Right lobe of liver (tissue), 6 donors: ENCODE measurements around the gene MOB1B. TPM values are rescaled to one million over a fixed set of nuclear protein-coding genes. Genes with fewer than 3 reads are reported as not detected.
A peak's percentile ranks its signal among the peaks of the same experiment; 100 is the strongest.

Experiments
- ATAC-seq, 4 donors: fragments of 200-7000 bp; cut with Tn5 transposase; one replicate each; pipeline ENCODE4 v1.9.1; 2020; ENCODE audit warnings: mild to moderate bottlenecking in 4 of 4, moderate library complexity in 4 of 4
- DNase-seq, 3 donors: peaks; one replicate each; pipeline ENCODE4 v3.0.0-alpha.2; 2020
- H3K27ac ChIP-seq, 3 donors: fragments of 200-600 bp; one replicate each; pipeline ENCODE4 v1.8.0; 2022
- H3K27me3 ChIP-seq, 2 donors: fragments of 200-600 bp; one replicate each; pipeline ENCODE4 v1.8.0; 2022
- H3K36me3 ChIP-seq, 4 donors: fragments of 200-600 bp; sonication (generic) in 1 of 4; one replicate each; pipeline versions ENCODE4 v1.5.1 to v1.8.0; 2017 to 2022; ENCODE audit warnings: control low read depth in 1 of 4
- H3K4me1 ChIP-seq, 4 donors: fragments of 200-600 bp; sonication (generic) in 1 of 4; one replicate each; pipeline versions ENCODE4 v1.5.1 to v1.8.0; 2017 to 2022; ENCODE audit warnings: control low read depth in 1 of 4
- H3K4me3 ChIP-seq, 3 donors: fragments of 200-600 bp; one replicate each; pipeline ENCODE4 v1.8.0; 2022
- H3K9me3 ChIP-seq, 4 donors: fragments of 200-600 bp; sonication (generic) in 1 of 4; one replicate each; pipeline versions ENCODE4 v1.5.1 to v1.8.0; 2017 to 2022; ENCODE audit warnings: control low read depth in 1 of 4
- CTCF ChIP-seq, 4 donors: fragments of 200-600 bp in 3 of 4; fragments of 450-650 bp in 1 of 4; IDR thresholded peaks; one replicate each; pipeline versions ENCODE4 v1.5.1 to v1.8.0; 2016 to 2022; ENCODE audit warnings: antibody characterized with exemption in 4 of 4, mild to moderate bottlenecking in 2 of 4
- POLR2A ChIP-seq: fragments of 450-650 bp; IDR thresholded peaks from one replicate; pipeline ENCODE4 v1.6.1; 2017; ENCODE audit warnings: antibody characterized with exemption, mild to moderate bottlenecking
- WGBS: methylation state at CpG from one replicate; pipeline ENCODE4 v1.1.6; 2018; ENCODE audit warnings: low coverage, low lambda C conversion rate; ENCODE audit not compliant: insufficient coverage; ENCODE audit errors: missing lambda C conversion rate; 5-methylcytosine and 5-hydroxymethylcytosine counted together
- intact Hi-C, 2 donors: fragments of 100-400 bp; cut with DNase I; formaldehyde crosslinking; loops; one replicate each; pipeline versions ENCODE4 v1.11.2 to v1.14.1; 2022
- total RNA-seq, 6 experiments: library from RNA; depleted of rRNA in 2 of 6; stranded (reverse); fragments of >200 nt in 2 of 6; fragmentation: NEBNext Ultra II Directional in 3 of 6; extraction: Animal tissue kit (Norgen Biotek cat#: 25700) in 3 of 6; gene quantifications; one replicate each; pipeline versions ENCODE4 v1.1.0 to v1.2.4, GENCODE V29; 2016 to 2023
- donor health status: DM: no; HTN: yes; CAD: no.
- donor health status: DM: no; HTN: no; CAD: no.
- donor health status: DM: no; HTN: no; CAD: no.
- donor health status: DM: no; HTN: yes; CAD: no.
- donor health status: DM: no; HTN: yes; CAD: no.

The MOB1B gene
- total RNA-seq, 6 experiments from 2014 or later = 4.4 to 13.0 (median 6.5) TPM

- H3K9me3 ChIP-seq = no peaks in the 10 kb centered on the region
- no peaks in the 10 kb centered on the region for H3K27me3 ChIP-seq
- WGBS = 3% methylated on average over 13 of the region's 74 CpGs
- H3K4me1 ChIP-seq = peaks cover 0 to 11% (median 0%) of the 10 kb centered on the region in 4 donors
- TF ChIP-seq POLR2A = peak; percentile 87
- TF ChIP-seq CTCF (IDR thresholded peaks at IDR 0.05) = no peak
- peak; percentile 94 to 96 (median 95) for DNase-seq
- peak within 1 kb of the TSS; percentile 55 to 78 (median 70) for H3K27ac ChIP-seq
- peak within 1 kb of the TSS; percentile 67 to 73 (median 71) for H3K4me3 ChIP-seq
- peak; percentile 95 to 99 (median 98) for ATAC-seq
- intact Hi-C loops = no loop called here
- H3K36me3 ChIP-seq = no peaks in the 10 kb centered on the region
These were observed 91.3 kb downstream of the MOB1B start, which contains the start of gene DCK for GRCh38 chr4:70993181-70994068. DCK (plus strand) TSS chr4:70993649; CDS start chr4:70993836, 187 bp downstream.

- no peaks in the 10 kb centered on the region for H3K27me3 ChIP-seq
- peak overlapping the region; percentile 55 to 78 (median 70) for H3K27ac ChIP-seq
- 0% methylated on average over 4 of the region's 11 CpGs for WGBS
- H3K4me1 ChIP-seq = peaks cover 0 to 11% (median 0%) of the 10 kb centered on the region in 4 donors
- no peaks in the 10 kb centered on the region for H3K36me3 ChIP-seq
- H3K9me3 ChIP-seq = no peaks in the 10 kb centered on the region
- no peak for DNase-seq
- intact Hi-C loops = no loop called here
- no peak for TF ChIP-seq CTCF (IDR thresholded peaks at IDR 0.05)
- TF ChIP-seq POLR2A = no peak
- peak overlapping the region; percentile 67 to 73 (median 71) for H3K4me3 ChIP-seq
- ATAC-seq = no peak
These were observed 91.8 kb downstream of the MOB1B start for GRCh38 chr4:70994069-70994366.

- no peaks in the 10 kb centered on the region for H3K9me3 ChIP-seq
- no peak for TF ChIP-seq POLR2A
- TF ChIP-seq CTCF (IDR thresholded peaks at IDR 0.05) = no peak
- peak overlapping the region; percentile 67 to 73 (median 71) for H3K4me3 ChIP-seq
- H3K36me3 ChIP-seq = no peaks in the 10 kb centered on the region
- WGBS = 51% methylated on average over 10 of the region's 10 CpGs
- intact Hi-C loops = no loop called here
- no peak for ATAC-seq
- no peak for DNase-seq
- H3K27me3 ChIP-seq = no peaks in the 10 kb centered on the region
- peaks cover 0 to 11% (median 0%) of the 10 kb centered on the region in 4 donors for H3K4me1 ChIP-seq
- H3K27ac ChIP-seq = no peak overlapping the region
These were observed 92.4 kb downstream of the MOB1B start for GRCh38 chr4:70994387-70995099.

- no peak overlapping the region for H3K4me3 ChIP-seq
These were observed 93.8 kb downstream of the MOB1B start for GRCh38 chr4:70996018-70996360.

More at GRCh38 chr4:70996018-70996360, 93.8 kb downstream of the MOB1B start:
- no peak for ATAC-seq
- H3K4me1 ChIP-seq = peaks cover 0 to 11% (median 0%) of the 10 kb centered on the region in 4 donors
- no peak for TF ChIP-seq CTCF (IDR thresholded peaks at IDR 0.05)
- no peak for TF ChIP-seq POLR2A
- H3K27ac ChIP-seq = no peak overlapping the region
- H3K36me3 ChIP-seq = no peaks in the 10 kb centered on the region
- intact Hi-C loops = no loop called here
- DNase-seq = no peak
- no peaks in the 10 kb centered on the region for H3K27me3 ChIP-seq
- H3K9me3 ChIP-seq = no peaks in the 10 kb centered on the region
- 51% methylated on average over 3 of the region's 4 CpGs for WGBS
